WTC11 (cell line): ENCODE data around the gene PFKP. TPM values are rescaled to one million over a fixed set of nuclear protein-coding genes. Genes with fewer than 3 reads are reported as not detected.

Source experiments
- ATF3 ChIP-seq: sonication (generic); formaldehyde crosslinking; conservative IDR thresholded peaks from 2 replicates; pipeline ENCODE4 v1.8.1; 2022; ENCODE audit warnings: mild to moderate bottlenecking, missing genetic modification reagents
- CDX4 ChIP-seq: fragments of 250-450 bp; sonication (Bioruptor Pico); IDR thresholded peaks from 2 replicates; pipeline ENCODE4 v1.9.0; 2021; ENCODE audit warnings: moderate library complexity, mild to moderate bottlenecking, inconsistent platforms, borderline replicate concordance
- E2F1 ChIP-seq: sonication (generic); formaldehyde crosslinking; IDR thresholded peaks from 2 replicates; pipeline ENCODE4 v1.8.0; 2022; ENCODE audit warnings: mild to moderate bottlenecking, missing genetic modification reagents
- E2F5 ChIP-seq: sonication (generic); formaldehyde crosslinking; IDR thresholded peaks from 2 replicates; pipeline ENCODE4 v1.8.1; 2022; ENCODE audit warnings: mild to moderate bottlenecking, moderate library complexity, missing genetic modification reagents
- FOXK1 ChIP-seq: sonication (generic); formaldehyde crosslinking; IDR thresholded peaks from 2 replicates; pipeline ENCODE4 v1.8.0; 2022; ENCODE audit warnings: mild to moderate bottlenecking, moderate library complexity, missing genetic modification reagents
- FOXP1 ChIP-seq: sonication (generic); formaldehyde crosslinking; IDR thresholded peaks from 2 replicates; pipeline ENCODE4 v1.8.0; 2022; ENCODE audit warnings: missing genetic modification reagents, mild to moderate bottlenecking, moderate library complexity, borderline replicate concordance
- FOXP4 ChIP-seq: sonication (generic); formaldehyde crosslinking; IDR thresholded peaks from 2 replicates; pipeline ENCODE4 v1.8.0; 2022; ENCODE audit warnings: mild to moderate bottlenecking, missing genetic modification reagents
- HMGXB4 ChIP-seq: sonication (generic); formaldehyde crosslinking; IDR thresholded peaks from 2 replicates; pipeline ENCODE4 v1.8.1; 2023; ENCODE audit warnings: mild to moderate bottlenecking, moderate library complexity, missing genetic modification reagents
- IRF1 ChIP-seq: sonication (generic); formaldehyde crosslinking; IDR thresholded peaks from 2 replicates; pipeline ENCODE4 v1.8.0; 2023; ENCODE audit warnings: missing genetic modification reagents
- NFYB ChIP-seq: sonication (generic); formaldehyde crosslinking; conservative IDR thresholded peaks from 2 replicates; pipeline ENCODE4 v1.8.0; 2022; ENCODE audit warnings: low read depth, missing genetic modification reagents
- OVOL2 ChIP-seq: fragments of 250-450 bp; sonication (Bioruptor Pico); IDR thresholded peaks from 2 replicates; pipeline ENCODE4 v1.9.0; 2021; ENCODE audit warnings: mild to moderate bottlenecking, borderline replicate concordance
- SMAD3 ChIP-seq: sonication (generic); formaldehyde crosslinking; IDR thresholded peaks from 2 replicates; pipeline ENCODE4 v1.8.0; 2022; ENCODE audit warnings: missing genetic modification reagents, mild to moderate bottlenecking, borderline replicate concordance
- TEAD1 ChIP-seq: sonication (generic); formaldehyde crosslinking; IDR thresholded peaks from 2 replicates; pipeline ENCODE4 v1.8.0; 2022; ENCODE audit warnings: mild to moderate bottlenecking, missing genetic modification reagents
- TP53 ChIP-seq: sonication (generic); formaldehyde crosslinking; IDR thresholded peaks from 2 replicates; pipeline ENCODE4 v1.8.1; 2023; ENCODE audit warnings: mild to moderate bottlenecking, missing genetic modification reagents
- ZBTB21 ChIP-seq: sonication (generic); formaldehyde crosslinking; IDR thresholded peaks from 2 replicates; pipeline ENCODE4 v1.8.1; 2023; ENCODE audit warnings: mild to moderate bottlenecking, missing genetic modification reagents, borderline replicate concordance
- ZNF416 ChIP-seq: fragments of 250-450 bp; sonication (Bioruptor Pico); IDR thresholded peaks from 2 replicates; pipeline ENCODE4 v1.9.0; 2021; ENCODE audit warnings: mild to moderate bottlenecking, inconsistent platforms
- ZNF671 ChIP-seq: fragments of 250-450 bp; sonication (Bioruptor Pico); IDR thresholded peaks from 2 replicates; pipeline ENCODE4 v1.8.0; 2021; ENCODE audit warnings: mild to moderate bottlenecking
- total RNA-seq: library from RNA; stranded (reverse); gene quantifications from 3 replicates; pipeline ENCODE4 v1.2.3, GENCODE V29; 2021
- TF ChIP-seq, protein P1 (sequence below): sonication (generic); formaldehyde crosslinking; IDR thresholded peaks from 2 replicates; pipeline ENCODE4 v1.8.0; 2023; ENCODE audit warnings: missing genetic modification reagents, mild to moderate bottlenecking, borderline replicate concordance
- TF ChIP-seq, protein P2 (sequence below): fragments of 250-450 bp; sonication (Bioruptor Pico); IDR thresholded peaks from 2 replicates; pipeline ENCODE4 v1.8.0; 2021; ENCODE audit warnings: mild to moderate bottlenecking
- TF ChIP-seq, protein P3 (sequence below): sonication (generic); formaldehyde crosslinking; IDR thresholded peaks from 2 replicates; pipeline ENCODE4 v1.8.1; 2023; ENCODE audit warnings: mild to moderate bottlenecking, missing genetic modification reagents, moderate library complexity
- TF ChIP-seq, protein P4 (sequence below): sonication (generic); formaldehyde crosslinking; IDR thresholded peaks from 2 replicates; pipeline ENCODE4 v1.8.1; 2023; ENCODE audit warnings: mild to moderate bottlenecking, missing genetic modification reagents

PFKP gene
- total RNA-seq, 1 experiment from 2014 or later, result 127 TPM

GRCh38 chr10:3172446-3173170 lies 105.3 kb downstream of the PFKP start, which contains the start of gene PITRM1 (continued):
- TF ChIP-seq, protein P1, sequence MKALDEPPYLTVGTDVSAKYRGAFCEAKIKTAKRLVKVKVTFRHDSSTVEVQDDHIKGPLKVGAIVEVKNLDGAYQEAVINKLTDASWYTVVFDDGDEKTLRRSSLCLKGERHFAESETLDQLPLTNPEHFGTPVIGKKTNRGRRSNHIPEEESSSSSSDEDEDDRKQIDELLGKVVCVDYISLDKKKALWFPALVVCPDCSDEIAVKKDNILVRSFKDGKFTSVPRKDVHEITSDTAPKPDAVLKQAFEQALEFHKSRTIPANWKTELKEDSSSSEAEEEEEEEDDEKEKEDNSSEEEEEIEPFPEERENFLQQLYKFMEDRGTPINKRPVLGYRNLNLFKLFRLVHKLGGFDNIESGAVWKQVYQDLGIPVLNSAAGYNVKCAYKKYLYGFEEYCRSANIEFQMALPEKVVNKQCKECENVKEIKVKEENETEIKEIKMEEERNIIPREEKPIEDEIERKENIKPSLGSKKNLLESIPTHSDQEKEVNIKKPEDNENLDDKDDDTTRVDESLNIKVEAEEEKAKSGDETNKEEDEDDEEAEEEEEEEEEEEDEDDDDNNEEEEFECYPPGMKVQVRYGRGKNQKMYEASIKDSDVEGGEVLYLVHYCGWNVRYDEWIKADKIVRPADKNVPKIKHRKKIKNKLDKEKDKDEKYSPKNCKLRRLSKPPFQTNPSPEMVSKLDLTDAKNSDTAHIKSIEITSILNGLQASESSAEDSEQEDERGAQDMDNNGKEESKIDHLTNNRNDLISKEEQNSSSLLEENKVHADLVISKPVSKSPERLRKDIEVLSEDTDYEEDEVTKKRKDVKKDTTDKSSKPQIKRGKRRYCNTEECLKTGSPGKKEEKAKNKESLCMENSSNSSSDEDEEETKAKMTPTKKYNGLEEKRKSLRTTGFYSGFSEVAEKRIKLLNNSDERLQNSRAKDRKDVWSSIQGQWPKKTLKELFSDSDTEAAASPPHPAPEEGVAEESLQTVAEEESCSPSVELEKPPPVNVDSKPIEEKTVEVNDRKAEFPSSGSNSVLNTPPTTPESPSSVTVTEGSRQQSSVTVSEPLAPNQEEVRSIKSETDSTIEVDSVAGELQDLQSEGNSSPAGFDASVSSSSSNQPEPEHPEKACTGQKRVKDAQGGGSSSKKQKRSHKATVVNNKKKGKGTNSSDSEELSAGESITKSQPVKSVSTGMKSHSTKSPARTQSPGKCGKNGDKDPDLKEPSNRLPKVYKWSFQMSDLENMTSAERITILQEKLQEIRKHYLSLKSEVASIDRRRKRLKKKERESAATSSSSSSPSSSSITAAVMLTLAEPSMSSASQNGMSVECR (CRISPR knock-in tag), result peak; percentile 92; the same call in 1 of the 2 replicates
- TF ChIP-seq E2F5 (peak; percentile 74), ATF3 (no peak), HMGXB4 (CRISPR knock-in tag) (0 out of 2 replicates have a peak, but pooled peaks have one; percentile 51), TP53 (CRISPR knock-in tag) (peak; percentile 83; the same call in 1 of the 2 replicates), FOXP1 (peak; percentile 50; the same call in 1 of the 2 replicates), ZNF416 (CRISPR knock-in tag) (0 out of 2 replicates have a peak, but pooled peaks have one; percentile 3), CDX4 (CRISPR knock-in tag) (no peak), IRF1 (CRISPR knock-in tag) (peak; percentile 69; the same call in 1 of the 2 replicates), ZNF671 (CRISPR knock-in tag) (no peak), TEAD1 (CRISPR knock-in tag) (peak; percentile 63; the same call in 1 of the 2 replicates), FOXP4 (peak; percentile 91; the same call in 1 of the 2 replicates), E2F1 (CRISPR knock-in tag) (no peak), NFYB (CRISPR knock-in tag) (peak; percentile 69), FOXK1 (CRISPR knock-in tag) (peak; percentile 82; the same call in 1 of the 2 replicates), SMAD3 (CRISPR knock-in tag) (no peak), OVOL2 (CRISPR knock-in tag) (no peak), ZBTB21 (CRISPR knock-in tag) (peak; percentile 73)
- TF ChIP-seq, protein P2, sequence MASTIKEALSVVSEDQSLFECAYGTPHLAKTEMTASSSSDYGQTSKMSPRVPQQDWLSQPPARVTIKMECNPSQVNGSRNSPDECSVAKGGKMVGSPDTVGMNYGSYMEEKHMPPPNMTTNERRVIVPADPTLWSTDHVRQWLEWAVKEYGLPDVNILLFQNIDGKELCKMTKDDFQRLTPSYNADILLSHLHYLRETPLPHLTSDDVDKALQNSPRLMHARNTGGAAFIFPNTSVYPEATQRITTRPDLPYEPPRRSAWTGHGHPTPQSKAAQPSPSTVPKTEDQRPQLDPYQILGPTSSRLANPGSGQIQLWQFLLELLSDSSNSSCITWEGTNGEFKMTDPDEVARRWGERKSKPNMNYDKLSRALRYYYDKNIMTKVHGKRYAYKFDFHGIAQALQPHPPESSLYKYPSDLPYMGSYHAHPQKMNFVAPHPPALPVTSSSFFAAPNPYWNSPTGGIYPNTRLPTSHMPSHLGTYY (CRISPR knock-in tag), result no peak
- TF ChIP-seq, protein P3, sequence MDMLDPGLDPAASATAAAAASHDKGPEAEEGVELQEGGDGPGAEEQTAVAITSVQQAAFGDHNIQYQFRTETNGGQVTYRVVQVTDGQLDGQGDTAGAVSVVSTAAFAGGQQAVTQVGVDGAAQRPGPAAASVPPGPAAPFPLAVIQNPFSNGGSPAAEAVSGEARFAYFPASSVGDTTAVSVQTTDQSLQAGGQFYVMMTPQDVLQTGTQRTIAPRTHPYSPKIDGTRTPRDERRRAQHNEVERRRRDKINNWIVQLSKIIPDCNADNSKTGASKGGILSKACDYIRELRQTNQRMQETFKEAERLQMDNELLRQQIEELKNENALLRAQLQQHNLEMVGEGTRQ (CRISPR knock-in tag), result peak; percentile 45; the same call in 1 of the 2 replicates
- TF ChIP-seq, protein P4, sequence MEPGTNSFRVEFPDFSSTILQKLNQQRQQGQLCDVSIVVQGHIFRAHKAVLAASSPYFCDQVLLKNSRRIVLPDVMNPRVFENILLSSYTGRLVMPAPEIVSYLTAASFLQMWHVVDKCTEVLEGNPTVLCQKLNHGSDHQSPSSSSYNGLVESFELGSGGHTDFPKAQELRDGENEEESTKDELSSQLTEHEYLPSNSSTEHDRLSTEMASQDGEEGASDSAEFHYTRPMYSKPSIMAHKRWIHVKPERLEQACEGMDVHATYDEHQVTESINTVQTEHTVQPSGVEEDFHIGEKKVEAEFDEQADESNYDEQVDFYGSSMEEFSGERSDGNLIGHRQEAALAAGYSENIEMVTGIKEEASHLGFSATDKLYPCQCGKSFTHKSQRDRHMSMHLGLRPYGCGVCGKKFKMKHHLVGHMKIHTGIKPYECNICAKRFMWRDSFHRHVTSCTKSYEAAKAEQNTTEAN (CRISPR knock-in tag), result no peak
